ENCODE measurements around the gene FLT3LG.

FLT3LG gene, protein sequence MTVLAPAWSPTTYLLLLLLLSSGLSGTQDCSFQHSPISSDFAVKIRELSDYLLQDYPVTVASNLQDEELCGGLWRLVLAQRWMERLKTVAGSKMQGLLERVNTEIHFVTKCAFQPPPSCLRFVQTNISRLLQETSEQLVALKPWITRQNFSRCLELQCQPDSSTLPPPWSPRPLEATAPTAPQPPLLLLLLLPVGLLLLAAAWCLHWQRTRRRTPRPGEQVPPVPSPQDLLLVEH

DNA sequence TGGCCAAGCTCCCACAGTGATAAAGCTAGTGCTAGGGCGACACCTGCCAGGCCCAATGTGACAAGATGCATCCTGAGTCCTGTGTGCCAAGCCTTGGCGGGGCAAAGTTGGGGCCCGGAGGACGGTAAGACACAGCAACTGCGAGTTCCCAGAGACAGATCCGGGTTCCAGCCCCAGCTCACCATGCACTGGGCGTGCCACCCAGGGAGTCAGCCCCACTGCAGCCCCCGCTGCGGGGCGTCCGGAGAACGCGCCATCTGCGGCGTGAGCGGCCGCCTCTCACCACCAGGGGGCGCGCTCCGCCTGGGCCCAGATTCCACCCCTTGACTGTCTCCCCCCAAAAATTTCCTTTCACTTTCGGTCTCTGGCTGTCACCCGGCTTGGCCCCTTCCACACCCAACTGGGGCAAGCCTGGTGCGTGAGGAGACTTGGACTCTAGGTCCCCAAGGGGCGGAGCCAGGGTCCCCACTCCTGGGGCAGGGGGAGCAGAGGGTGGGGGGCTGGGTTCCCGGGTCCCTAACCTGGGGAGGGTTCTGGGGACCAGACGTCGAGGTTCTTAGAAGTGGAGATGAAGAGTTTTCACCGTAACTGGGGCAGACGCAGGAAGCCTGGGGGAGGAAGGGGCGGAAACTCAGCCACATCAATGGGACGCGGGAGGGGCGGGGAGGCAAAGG is at the start of gene FLT3LG:
Gene FLT3LG, plus strand, starts transcription at position 348 of the 674 bp plus-strand sequence. CDS start 425 bp downstream, outside the sequence.
- DNase-seq, result peak; percentile 96 to 97

GRCh38 chr19:49425178-49425577 is 48.8 kb upstream of the FLT3LG start, which contains the start of gene GFY:
TSS of gene GFY (plus strand) at chr19:49425388. CDS start at chr19:49426431, 1,043 bp downstream.
- no peak for DNase-seq

GRCh38 chr19:49425922-49426592 is 48.0 kb upstream of the FLT3LG start:
- no peak for DNase-seq

DNA sequence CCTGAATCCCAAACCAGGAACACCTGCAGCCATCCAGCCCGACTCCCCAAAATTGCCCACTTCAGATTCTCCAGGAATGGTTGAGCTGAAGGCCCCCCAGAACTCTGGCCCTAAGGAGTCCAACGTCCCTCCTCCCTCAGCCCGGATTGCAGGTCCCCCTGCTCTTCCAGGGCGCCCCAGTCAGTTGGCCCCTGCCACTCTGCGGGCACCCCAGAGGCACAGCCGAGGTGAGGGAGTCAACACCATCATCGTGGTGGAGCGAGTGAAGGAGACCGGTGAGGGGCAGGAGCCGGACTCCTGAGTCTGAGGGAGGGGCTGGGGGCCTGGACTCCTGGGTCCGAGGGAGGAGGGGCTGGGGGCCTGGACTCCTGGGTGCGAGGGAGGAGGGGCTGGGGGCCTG is 46.7 kb upstream of the FLT3LG start:
- DNase-seq, result no peak

GRCh38 chr19:49427855-49428546 is 46.0 kb upstream of the FLT3LG start:
- DNase-seq, result no peak

- DNase-seq, result no peak
These were observed 45.2 kb upstream of the FLT3LG start for GRCh38 chr19:49428547-49429451.

- DNase-seq, result no peak
These were observed 43.8 kb upstream of the FLT3LG start for GRCh38 chr19:49430172-49430677.

GRCh38 chr19:49430678-49431329 is 43.2 kb upstream of the FLT3LG start:
- peak in 1 of 2 donors; percentile 24 for DNase-seq

DNA sequence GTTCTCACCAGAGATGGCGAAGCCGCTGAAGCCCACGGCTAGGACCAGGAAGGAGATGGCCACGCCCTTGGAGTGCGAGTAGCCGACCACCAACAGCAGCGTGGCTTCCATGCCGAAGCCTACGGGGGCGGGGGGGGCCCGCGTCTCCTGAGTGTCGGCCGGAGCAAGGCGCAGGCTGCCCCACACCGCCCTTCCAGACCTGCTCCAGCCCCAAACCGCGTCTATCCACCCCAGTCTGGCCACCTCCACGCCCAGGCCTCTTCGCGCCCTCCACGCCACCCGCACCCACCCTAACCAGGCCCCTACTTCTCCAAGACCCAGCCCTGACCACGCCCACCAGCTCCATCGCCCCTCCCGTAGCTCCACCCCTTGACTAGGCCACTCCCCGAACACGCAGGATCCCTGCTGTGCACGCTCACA is 42.7 kb upstream of the FLT3LG start:
- no peak for DNase-seq

GRCh38 chr19:49432141-49433073 is 41.6 kb upstream of the FLT3LG start:
- DNase-seq, result peak; percentile 26 to 50

DNA sequence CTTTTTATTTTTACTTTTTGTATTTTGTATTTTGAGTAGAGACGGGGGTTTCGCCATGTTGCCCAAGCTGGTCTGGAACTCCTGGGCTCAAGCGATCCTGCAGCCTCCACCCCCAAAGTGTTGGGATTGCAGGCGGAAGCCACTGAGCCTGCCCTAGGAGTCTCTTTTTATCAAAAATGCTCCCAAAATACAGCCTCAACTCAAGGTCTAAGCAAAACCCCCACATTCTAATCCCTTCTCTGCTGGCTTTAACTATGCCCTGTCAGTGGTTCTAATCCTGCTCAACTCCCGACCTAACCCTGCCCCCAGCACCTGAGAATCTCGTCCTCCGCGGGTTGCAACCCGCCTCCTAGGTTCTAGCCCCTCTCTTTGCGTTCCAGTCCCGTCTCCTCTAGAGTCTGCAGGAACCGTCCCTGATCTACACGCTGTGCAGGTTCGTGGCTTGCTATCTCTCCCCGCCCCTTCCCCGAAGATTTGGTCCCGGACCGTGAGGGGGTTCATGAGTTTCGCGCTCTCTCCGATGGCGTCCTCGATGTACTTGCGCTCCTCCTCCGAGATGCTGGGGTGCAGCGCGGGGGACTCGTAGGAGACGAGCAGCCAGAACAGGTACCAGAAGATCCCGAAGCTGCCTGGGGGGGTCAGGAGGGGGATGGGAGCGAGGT is 40.6 kb upstream of the FLT3LG start:
- no peak for DNase-seq

GRCh38 chr19:49434907-49435583 is 39.0 kb upstream of the FLT3LG start:
- no peak for DNase-seq

DNA sequence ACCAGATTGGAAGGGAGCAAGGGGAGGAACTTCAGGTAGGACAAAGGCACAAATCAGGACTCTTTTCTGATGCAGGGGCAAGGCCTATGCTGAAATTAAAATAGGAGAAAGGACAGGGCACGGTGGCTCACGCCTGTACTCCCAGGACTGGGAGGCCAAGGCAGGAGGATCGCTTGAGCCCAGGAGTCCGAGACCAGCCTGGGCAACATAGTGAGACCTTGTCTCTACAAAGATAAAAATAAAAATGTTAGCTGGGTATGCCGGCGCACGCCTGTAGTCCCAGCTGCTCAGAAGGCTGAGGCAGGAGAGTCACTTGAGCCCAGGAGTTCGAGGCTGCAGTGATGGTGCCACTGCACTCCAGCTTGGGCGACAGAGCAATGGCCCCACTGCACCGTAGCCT is 38.3 kb upstream of the FLT3LG start:
- no peak for DNase-seq

GRCh38 chr19:49436381-49437017 is 37.5 kb upstream of the FLT3LG start:
- peak; percentile 59 to 68 for DNase-seq

GRCh38 chr19:49437231-49437630 is 36.8 kb upstream of the FLT3LG start:
- DNase-seq, result no peak

DNA sequence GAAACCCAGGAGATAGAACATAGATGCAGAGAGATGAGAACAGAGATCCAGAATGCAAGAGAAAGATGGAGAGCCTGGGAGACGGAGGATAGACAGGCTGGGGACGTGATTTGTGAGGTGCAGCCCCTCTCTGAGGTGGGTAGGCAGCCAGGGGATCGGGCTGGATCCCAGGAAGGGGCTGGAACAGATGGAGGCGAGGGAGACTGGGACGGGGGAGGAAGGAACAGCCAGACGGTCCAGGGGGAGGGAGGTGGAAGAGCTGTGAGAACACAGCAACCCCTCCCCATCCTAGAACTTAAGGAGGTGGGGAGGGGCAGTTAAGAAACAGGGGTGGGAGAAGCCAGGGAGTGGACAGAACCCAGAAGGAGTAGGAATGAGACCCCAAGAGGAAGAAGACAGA is 35.8 kb upstream of the FLT3LG start:
- no peak for DNase-seq

GRCh38 chr19:49439836-49440235 is 34.2 kb upstream of the FLT3LG start:
- DNase-seq, result no peak

DNA sequence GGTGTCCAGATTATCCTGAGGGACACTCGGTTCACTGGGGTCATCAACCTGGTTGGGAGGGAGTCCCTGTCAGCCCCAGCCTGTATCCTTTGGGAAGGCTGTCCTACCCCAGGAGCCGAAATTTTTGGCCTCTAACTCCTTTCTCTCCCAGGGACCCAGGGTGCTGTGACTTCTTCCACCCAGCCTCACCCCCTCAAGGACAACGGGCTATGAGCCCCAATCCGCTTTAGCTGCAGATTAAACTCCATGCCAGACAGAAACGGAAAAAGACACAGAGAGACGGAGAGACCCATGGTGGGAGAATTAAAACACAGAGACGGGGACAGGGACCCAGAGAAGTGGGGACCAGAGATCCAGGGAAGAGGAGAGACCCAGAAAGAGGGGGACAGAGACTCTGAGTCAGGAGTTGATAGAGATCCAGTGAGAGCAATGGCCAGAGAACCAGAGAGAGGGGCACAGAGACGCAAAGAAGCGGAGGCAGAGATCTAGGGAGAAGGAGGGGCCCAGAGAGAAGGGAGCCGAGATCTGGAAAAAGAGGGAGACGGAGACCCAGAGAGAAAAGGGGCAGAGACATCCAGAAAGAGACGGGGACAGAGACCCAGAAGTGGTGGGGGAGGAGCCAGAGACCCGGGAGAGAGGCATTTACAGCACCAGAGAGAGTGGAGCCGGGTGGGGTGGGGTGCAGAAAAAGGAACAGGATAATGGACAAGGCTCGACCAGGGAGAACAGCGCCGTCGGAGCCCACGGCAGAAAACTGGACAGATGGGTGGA is 33.4 kb upstream of the FLT3LG start:
- DNase-seq, result no peak
